NCI-H2196 treated with DMSO at 0.1 percent for 48 hours (cell line): ENCODE measurements around the gene TMEM51.

ENCODE experiments used
- DNase-seq: peaks from one replicate; lab custom pipeline; 2025; ENCODE audit not compliant: unreplicated experiment; lab: John Stamatoyannopoulos, UW

Gene TMEM51

GRCh38 chr1:15242766-15243165 lies 89.2 kb downstream of the TMEM51 start:
- DNase-seq: no peak

DNA sequence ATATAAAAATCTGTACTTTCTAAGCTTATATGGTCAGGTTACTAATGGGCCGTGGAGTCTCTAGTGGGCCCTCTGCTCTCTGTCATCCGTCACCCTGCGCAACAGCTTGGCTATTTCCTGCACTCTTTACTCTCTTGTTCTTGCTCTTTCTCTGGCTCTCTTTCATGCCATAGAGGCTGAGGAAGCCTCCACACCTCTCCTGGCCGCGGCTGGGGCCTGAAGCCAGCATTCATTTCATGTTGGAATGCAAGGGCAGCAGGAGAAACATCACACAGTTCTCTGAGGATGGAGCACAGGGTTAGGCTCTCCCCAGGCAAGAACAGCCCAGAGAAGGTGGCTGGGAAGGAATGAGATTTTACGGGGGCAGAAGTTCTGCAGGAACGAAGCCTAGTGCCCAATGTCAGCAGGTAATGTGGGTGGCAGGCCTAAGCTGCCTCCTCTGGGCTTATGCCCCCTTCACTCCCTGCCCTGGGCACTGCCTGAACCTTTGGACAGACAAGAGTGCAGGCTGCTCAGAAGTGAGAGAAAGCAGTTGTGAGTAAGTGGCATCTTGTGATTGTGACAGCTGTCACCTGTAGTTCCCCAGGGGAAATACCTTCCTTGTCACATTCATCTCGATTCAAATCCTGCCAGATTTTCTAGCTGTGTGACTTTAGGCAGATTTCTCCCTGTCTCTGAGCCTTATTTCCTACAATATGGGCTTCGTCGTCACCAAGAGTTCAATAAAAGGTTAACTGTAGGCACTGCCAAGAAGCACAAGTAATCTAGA lies 89.9 kb downstream of the TMEM51 start:
- no peak for DNase-seq

DNA sequence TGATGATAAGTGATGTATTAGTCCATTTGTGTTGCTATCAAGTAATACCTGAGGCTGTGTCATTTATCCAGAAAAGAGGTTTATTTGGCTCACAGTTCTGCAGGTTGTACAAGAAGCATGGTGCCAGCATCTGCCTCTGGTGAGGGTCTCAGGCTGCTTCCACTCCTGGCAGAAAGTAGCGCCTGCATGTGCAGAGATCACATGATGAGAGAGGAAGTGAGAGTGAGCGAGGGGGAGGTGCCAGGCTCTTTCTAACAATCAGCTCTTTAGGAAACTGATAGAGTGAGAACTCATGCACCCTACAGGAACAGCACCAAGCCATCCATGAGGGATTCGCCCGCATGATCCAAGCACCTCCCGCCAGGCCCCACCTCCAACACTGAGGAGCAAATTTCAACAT lies 91.3 kb downstream of the TMEM51 start:
- DNase-seq: no peak

DNA sequence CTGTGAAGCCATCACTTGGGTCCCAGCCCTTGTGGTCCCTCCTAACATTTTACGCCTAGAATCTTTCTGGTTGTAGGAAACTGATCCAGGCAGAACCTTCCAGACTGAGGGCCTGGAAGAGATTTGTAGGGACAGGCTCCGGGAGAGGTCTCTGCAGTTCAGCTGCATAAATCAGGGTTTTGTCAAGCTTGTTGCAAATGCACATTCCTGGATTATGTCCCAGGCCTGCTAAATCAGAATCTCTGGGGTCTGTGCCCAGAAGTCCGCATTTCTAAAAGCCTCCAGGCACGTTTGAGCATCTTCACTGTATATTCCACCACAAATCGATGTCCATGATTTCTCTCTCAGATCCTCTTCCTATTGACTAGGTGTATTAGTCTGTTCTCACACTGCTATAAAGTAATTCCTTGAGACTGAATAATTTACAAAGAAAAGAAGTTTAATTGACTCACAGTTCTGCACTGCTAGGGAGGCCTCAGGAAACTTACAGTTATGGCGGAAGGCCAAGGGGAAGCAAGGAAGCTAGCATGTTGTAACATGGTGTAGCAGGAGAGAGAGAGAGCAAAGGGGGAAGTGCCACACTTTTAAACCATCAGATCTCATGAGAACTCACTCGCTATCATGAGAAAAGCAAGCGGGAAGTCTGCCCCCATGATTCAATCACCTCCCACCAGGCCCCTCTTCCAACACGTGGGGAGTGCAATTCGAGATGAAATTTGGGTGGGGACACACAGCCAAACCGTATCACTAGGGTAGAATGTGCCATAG lies 92.2 kb downstream of the TMEM51 start:
- no peak for DNase-seq

DNA sequence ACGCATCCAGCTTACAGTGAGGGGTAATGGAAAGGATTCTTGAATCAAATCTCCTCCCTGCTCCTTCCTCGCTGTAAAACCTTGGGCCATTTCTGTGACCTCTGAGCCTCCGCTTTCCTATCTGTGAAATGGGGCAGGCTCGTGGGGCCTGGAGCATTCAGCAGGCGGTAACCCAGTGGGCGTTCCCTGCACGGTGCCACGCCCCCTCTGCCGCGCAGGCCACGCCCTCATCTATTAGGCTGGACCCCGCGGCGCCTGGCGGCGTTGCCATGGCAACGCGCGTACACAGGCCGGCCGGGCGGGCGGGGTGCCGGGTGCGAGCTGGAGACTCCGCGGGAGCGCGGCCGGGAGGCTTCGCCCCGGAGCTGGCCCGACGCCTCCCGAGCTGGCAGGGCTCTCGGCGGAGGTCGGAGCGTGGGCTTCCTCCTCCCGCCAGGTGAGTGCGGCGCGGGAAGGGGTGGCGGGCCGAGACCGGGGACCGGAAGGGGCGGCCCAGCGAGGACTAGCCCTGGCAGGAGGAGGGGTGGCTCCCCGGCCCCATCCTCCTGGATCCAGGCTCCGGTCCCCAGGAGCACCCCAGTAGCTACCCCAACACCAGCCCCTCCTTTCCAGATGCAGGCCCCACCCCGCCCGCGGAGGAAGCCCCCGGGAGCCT lies 93.5 kb downstream of the TMEM51 start, which contains the start of gene FHAD1:
Gene FHAD1 (plus strand): TSS at position 264 of the 655 bp plus-strand sequence. CDS start 4,562 bp downstream, outside the sequence.
- peak; percentile 42 for DNase-seq

GRCh38 chr1:15248216-15248615 lies 94.7 kb downstream of the TMEM51 start:
- DNase-seq: no peak

DNA sequence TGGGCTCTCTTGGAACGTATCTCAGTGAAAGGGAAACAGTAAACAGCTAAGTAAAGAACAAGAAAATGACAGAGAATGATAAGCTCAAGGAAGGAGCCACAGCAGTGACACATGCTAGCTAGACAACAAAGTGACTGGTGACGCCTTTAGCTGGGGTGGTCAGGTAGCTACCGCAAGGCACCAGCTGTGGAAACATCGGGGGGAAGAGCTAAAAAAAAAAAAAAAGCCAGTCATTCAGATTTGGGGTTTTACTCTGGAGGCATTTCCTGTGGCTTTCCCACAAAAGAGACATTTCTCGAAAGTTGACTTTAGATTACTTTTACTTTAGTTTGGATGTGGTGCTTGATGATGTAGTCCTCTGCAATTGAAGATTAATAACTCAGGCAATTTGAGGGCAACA lies 95.5 kb downstream of the TMEM51 start:
- DNase-seq: no peak

- DNase-seq: no peak
Observed at GRCh38 chr1:15251857-15252835, 98.6 kb downstream of the TMEM51 start.

GRCh38 chr1:15254559-15254958 lies 101.0 kb downstream of the TMEM51 start:
- DNase-seq: no peak

GRCh38 chr1:15255582-15256149 lies 102.1 kb downstream of the TMEM51 start:
- no peak for DNase-seq

GRCh38 chr1:15256584-15256983 lies 103.0 kb downstream of the TMEM51 start:
- no peak for DNase-seq

DNA sequence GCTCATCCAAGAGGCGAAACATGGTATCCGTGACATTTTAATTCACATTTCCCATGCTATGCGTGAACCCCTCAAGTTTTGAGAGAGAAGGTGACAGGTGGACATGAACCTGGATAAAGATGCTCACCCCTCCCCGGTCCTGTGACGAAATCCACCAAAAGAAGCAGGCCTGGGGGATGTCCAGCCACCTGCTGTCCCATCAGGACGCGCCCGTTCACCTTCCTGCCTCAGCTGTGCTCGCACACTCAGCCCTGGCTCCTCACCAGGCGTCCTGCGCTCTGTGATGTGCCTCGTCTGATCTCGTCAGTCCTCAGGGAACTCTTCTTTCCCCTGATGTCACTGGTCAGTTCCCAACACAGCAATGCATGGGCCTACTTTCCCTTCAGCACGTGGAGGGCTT lies 103.8 kb downstream of the TMEM51 start:
- no peak for DNase-seq

GRCh38 chr1:15258833-15259621 lies 105.5 kb downstream of the TMEM51 start:
- no peak for DNase-seq

- no peak for DNase-seq
Observed at GRCh38 chr1:15259622-15260007, 106.1 kb downstream of the TMEM51 start.

DNA sequence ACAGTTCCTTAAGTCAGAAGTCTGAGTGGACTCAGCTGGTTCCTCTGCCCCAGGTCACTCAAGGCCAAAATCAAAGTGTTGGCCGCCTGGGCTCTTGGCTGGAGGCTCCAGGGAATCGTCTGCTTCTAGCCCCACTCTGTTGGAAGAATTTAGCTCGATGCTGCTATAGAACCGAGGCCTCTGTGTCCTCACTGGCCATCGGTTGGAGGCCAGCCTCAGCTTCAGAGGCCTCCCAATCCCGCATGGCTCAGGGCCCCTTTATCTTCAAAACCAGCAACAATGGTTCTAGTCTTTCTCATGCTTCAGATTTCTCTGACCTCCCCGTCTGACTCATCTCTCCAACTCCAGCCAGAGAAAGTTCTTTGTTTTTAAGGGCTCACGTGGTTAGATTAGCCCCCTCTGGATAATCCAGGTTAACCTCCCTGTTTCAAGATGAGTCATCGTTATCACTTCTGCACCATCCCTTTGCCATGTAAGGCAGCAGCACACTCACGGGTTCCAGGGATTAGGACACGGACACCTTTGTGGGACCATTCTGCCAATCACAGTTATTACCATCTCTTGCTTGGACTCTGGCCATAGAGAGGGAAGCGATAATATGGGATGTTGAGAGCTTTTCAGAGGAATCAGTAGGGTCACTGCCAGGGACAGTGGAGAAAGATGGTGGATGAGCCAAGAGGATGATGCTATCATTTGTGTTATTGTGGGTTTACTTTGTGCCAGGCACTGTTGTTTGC lies 107.0 kb downstream of the TMEM51 start:
- no peak for DNase-seq

GRCh38 chr1:15261155-15262002 lies 107.8 kb downstream of the TMEM51 start:
- no peak for DNase-seq

- no peak for DNase-seq
Observed at GRCh38 chr1:15262003-15262377, 108.4 kb downstream of the TMEM51 start.

GRCh38 chr1:15262706-15263105 lies 109.2 kb downstream of the TMEM51 start:
- DNase-seq: no peak
